ENCODE results near the gene HOXA1.
"Not testable (repeated sequence)": the region's sequence is repeated elsewhere in the genome, so short reads cannot be mapped to it uniquely, and the experiment has no call there.

Gene HOXA1

DNA sequence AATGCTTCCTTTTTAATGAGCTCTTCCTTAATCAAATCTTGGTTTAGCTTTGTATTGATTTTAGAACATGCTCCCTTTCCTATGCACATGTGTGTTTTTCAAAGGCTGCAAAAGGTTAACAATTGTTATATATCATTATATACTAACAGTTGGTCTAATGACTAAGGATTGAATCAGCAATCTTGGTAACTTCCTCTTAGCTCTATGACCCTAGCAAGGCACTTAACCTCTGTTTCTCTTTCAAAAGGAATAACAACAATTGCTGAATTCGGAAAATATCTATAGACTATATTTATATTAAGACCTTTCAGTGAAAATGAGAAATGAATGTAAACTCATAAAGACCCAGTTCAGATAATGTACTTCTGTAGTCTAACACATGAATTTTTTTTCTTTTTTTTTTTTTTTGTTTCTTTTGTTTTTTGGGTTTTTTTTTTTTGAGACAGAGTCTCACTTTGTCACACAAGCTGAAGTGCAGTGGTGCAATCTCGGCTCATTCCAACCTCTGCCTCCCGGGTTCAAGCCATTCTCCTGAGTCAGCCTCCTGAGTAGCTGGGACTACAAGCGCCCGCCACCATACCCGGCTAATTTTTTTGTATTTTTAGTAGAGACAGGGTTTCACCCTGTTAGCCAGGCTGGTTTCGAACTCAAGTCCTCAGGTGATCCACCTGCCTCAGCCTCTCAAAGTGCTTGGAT, 48.8 kb downstream of the HOXA1 start:
- DNase-seq (ENCODE audit: low spot score), result no peak

GRCh38 chr7:27045972-27046371, 49.8 kb downstream of the HOXA1 start:
- DNase-seq (ENCODE audit: low spot score), result not testable (repeated sequence)

- not testable (repeated sequence) for DNase-seq (ENCODE audit: low spot score)
Measured at GRCh38 chr7:27045066-27045465, 50.7 kb downstream of the HOXA1 start.

Small RNAs within 50 kb of the gene (small RNA-seq; reads per million reads assigned to genes)
- 0 reads per million in 2 experiments for gene RF01977
